DND-41 (cell line): ENCODE data around the gene CARD16.

Source experiments
- CTCF ChIP-seq: IDR thresholded peaks from 2 replicates; pipeline ENCODE4 v1.5.1; 2012; ENCODE audit warnings: borderline replicate concordance, low read length, moderate library complexity, mild to moderate bottlenecking; ENCODE audit not compliant: poor library complexity, severe bottlenecking; ENCODE audit errors: extremely low read depth
- EZH2 ChIP-seq: IDR thresholded peaks from 3 replicates; pipeline ENCODE4 v1.6.1; 2012; ENCODE audit warnings: borderline replicate concordance, low read depth, mild to moderate bottlenecking, moderate library complexity, low read length, inconsistent platforms; ENCODE audit not compliant: severe bottlenecking

GRCh38 chr11:104995001-104995408, 50.1 kb downstream of the CARD16 start:
- no peak for TF ChIP-seq CTCF
- TF ChIP-seq EZH2: no peak
